Measurements from ENCODE around the gene RASD1.

GRCh38 chr17:17484451-17484899 lies 11.7 kb downstream of the RASD1 start:
- TF ChIP-seq CTCF (IDR thresholded peaks at IDR 0.05; ENCODE audit: low read length): no peak
- TF ChIP-seq EZH2phosphoT487 (IDR thresholded peaks at IDR 0.05; ENCODE audit: low read length): no peak

All from MM.1S (cell line).